Stimulated activated effector memory CD8-positive, alpha-beta T cell treated with anti-CD3 and anti-CD28 coated beads, Interleukin-12 subunit alpha, Interleukin-12 subunit beta, amount 100 ng/mL, for 72 hours (primary cell): ENCODE data around the gene AGRP.
A peak's percentile ranks its signal among the peaks of the same experiment; 100 is the strongest.

Source experiments
- ATAC-seq: fragments of 150-1000 bp; cut with Tn5 transposase; 2 replicates; pipeline ENCODE4 v1.10.0; 2021
- DNase-seq, 2 donors: peaks; one replicate each; pipeline ENCODE4 v3.0.0; 2021 to 2022; ENCODE audit warnings: low spot score in 2 of 2
- H3K27ac Mint-ChIP-seq: one replicate; pipeline ENCODE4 v1.8.0; 2022; ENCODE audit warnings: mild to moderate bottlenecking, mixed read lengths
- H3K36me3 Mint-ChIP-seq: one replicate; pipeline ENCODE4 v1.8.0; 2022; ENCODE audit warnings: mild to moderate bottlenecking, mixed read lengths
- H3K4me1 Mint-ChIP-seq: one replicate; pipeline ENCODE4 v1.8.0; 2022; ENCODE audit warnings: mixed read lengths
- H3K4me3 Mint-ChIP-seq: one replicate; pipeline ENCODE4 v1.8.0; 2022; ENCODE audit warnings: mild to moderate bottlenecking, mixed read lengths
- H3K9me3 Mint-ChIP-seq: one replicate; pipeline ENCODE4 v1.8.0; 2022; ENCODE audit warnings: mixed read lengths

The AGRP gene

DNA sequence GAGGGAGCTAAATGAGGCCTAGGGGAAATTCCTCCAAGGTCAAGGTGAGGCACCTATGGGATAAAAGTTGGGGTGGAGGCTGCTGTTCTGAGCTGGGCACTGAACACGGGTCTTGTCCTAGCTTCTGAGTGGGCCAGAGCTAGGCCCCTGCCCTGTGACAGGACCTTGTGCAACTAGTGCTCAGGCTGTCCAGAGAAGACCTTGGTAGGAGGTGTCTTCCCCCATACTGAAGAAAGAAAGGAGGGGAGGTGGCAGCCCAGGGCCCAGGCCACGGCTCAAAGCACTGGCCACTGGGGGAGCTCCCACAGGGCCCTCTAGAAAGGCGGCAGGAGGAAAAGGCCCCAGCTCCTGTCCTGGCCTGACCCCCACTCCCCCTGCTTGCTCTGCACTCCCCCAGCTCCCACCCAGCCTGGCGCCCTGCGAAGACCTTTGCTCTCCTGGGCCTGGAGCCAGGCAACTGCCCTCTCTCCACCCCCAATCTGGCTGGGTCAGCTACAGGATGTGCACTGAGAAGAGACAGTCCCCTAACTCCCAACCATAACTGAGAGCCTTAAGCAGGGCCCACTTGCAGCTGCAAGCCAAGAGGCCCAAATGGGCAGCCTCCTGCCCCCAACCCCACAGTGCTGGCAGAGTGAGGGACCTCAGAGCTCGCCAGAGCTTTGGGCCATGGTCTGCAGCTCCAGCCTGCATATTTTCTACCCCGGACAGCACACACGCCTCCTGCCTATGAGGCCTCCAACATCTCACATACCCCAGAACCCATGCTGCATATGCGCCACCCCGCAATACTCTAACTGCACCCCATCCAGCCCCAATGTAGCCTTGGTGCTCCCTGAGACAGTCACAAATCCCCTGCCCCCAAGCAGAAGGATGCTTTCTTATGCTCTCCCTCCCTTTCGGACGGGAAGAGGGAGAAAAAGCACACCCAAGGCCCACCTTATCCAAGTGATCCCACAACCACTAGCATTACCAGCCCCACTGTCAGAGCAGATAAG is 37.1 kb downstream of the AGRP start:
- H3K27ac Mint-ChIP-seq = peak overlapping the region; percentile 71
- DNase-seq (no peak), ATAC-seq (no peak)
- no peak overlapping the region for H3K4me3 Mint-ChIP-seq
- no peaks in the 10 kb centered on the region for H3K9me3 Mint-ChIP-seq
- peaks cover 35% of the 10 kb centered on the region for H3K4me1 Mint-ChIP-seq
- H3K36me3 Mint-ChIP-seq = peaks cover 10% of the 10 kb centered on the region

GRCh38 chr16:67445441-67445912 is 37.9 kb downstream of the AGRP start:
- H3K4me1 Mint-ChIP-seq = peaks cover 31% of the 10 kb centered on the region
- DNase-seq (no peak), ATAC-seq (no peak)
- H3K36me3 Mint-ChIP-seq = peaks cover 10% of the 10 kb centered on the region
- no peak overlapping the region for H3K4me3 Mint-ChIP-seq
- no peaks in the 10 kb centered on the region for H3K9me3 Mint-ChIP-seq
- peak overlapping the region; percentile 71 for H3K27ac Mint-ChIP-seq

GRCh38 chr16:67445126-67445426 is 38.3 kb downstream of the AGRP start:
- Mint-ChIP-seq H3K27ac (peak overlapping the region; percentile 71), H3K4me3 (no peak overlapping the region), H3K4me1 (peaks cover 27% of the 10 kb centered on the region), H3K36me3 (peaks cover 10% of the 10 kb centered on the region), H3K9me3 (no peaks in the 10 kb centered on the region)
- DNase-seq (no peak), ATAC-seq (no peak)

- Mint-ChIP-seq H3K27ac (peak overlapping the region; percentile 71), H3K9me3 (no peaks in the 10 kb centered on the region), H3K4me3 (no peak overlapping the region), H3K4me1 (peaks cover 24% of the 10 kb centered on the region), H3K36me3 (peaks cover 13% of the 10 kb centered on the region)
- DNase-seq (no peak), ATAC-seq (no peak)
Observed at GRCh38 chr16:67444259-67445125, 38.9 kb downstream of the AGRP start.

- no peak for ATAC-seq
- H3K27ac Mint-ChIP-seq = no peak overlapping the region
Observed at GRCh38 chr16:67443265-67443664, 40.1 kb downstream of the AGRP start.

GRCh38 chr16:67442581-67443255 is 40.6 kb downstream of the AGRP start:
- DNase-seq (no peak), ATAC-seq (no peak)
- H3K4me1 Mint-ChIP-seq = peaks cover 28% of the 10 kb centered on the region
- H3K27ac Mint-ChIP-seq = no peak overlapping the region
- H3K4me3 Mint-ChIP-seq = no peak overlapping the region
- H3K9me3 Mint-ChIP-seq = no peaks in the 10 kb centered on the region
- peaks cover 31% of the 10 kb centered on the region for H3K36me3 Mint-ChIP-seq

More at GRCh38 chr16:67443265-67443664, 40.1 kb downstream of the AGRP start:
- DNase-seq = no peak
- peaks cover 27% of the 10 kb centered on the region for H3K4me1 Mint-ChIP-seq
- no peaks in the 10 kb centered on the region for H3K9me3 Mint-ChIP-seq
- H3K36me3 Mint-ChIP-seq = peaks cover 25% of the 10 kb centered on the region
- no peak overlapping the region for H3K4me3 Mint-ChIP-seq

- DNase-seq (no peak), ATAC-seq (no peak)
- Mint-ChIP-seq H3K27ac (peak overlapping the region; percentile 63), H3K9me3 (no peaks in the 10 kb centered on the region), H3K4me1 (peaks cover 31% of the 10 kb centered on the region), H3K4me3 (no peak overlapping the region), H3K36me3 (peaks cover 35% of the 10 kb centered on the region)
Observed at GRCh38 chr16:67441907-67442306, 41.4 kb downstream of the AGRP start.

- no peak for ATAC-seq
Observed at GRCh38 chr16:67441271-67441753, 42.0 kb downstream of the AGRP start.

GRCh38 chr16:67438824-67439393 is 44.4 kb downstream of the AGRP start:
- no peak overlapping the region for H3K4me3 Mint-ChIP-seq
- DNase-seq = no peak
- H3K9me3 Mint-ChIP-seq = no peaks in the 10 kb centered on the region
- H3K27ac Mint-ChIP-seq = peak overlapping the region; percentile 88
- ATAC-seq = no peak
- peaks cover 26% of the 10 kb centered on the region for H3K4me1 Mint-ChIP-seq
- H3K36me3 Mint-ChIP-seq = peaks cover 33% of the 10 kb centered on the region

More at GRCh38 chr16:67441271-67441753, 42.0 kb downstream of the AGRP start:
- Mint-ChIP-seq H3K4me3 (no peak overlapping the region), H3K4me1 (peaks cover 28% of the 10 kb centered on the region), H3K27ac (peak overlapping the region; percentile 63), H3K9me3 (no peaks in the 10 kb centered on the region), H3K36me3 (peaks cover 35% of the 10 kb centered on the region)
- DNase-seq = no peak

GRCh38 chr16:67438098-67438791 is 45.1 kb downstream of the AGRP start:
- ATAC-seq (no peak), DNase-seq (no peak)
- Mint-ChIP-seq H3K4me3 (peak overlapping the region; percentile 34), H3K36me3 (peaks cover 31% of the 10 kb centered on the region), H3K4me1 (peaks cover 26% of the 10 kb centered on the region), H3K9me3 (no peaks in the 10 kb centered on the region), H3K27ac (peak overlapping the region; percentile 88)

- ATAC-seq = peak; percentile 89
- Mint-ChIP-seq H3K27ac (peak overlapping the region; percentile 88), H3K4me1 (peaks cover 26% of the 10 kb centered on the region)
Observed at GRCh38 chr16:67437513-67437912, 45.8 kb downstream of the AGRP start.

DNA sequence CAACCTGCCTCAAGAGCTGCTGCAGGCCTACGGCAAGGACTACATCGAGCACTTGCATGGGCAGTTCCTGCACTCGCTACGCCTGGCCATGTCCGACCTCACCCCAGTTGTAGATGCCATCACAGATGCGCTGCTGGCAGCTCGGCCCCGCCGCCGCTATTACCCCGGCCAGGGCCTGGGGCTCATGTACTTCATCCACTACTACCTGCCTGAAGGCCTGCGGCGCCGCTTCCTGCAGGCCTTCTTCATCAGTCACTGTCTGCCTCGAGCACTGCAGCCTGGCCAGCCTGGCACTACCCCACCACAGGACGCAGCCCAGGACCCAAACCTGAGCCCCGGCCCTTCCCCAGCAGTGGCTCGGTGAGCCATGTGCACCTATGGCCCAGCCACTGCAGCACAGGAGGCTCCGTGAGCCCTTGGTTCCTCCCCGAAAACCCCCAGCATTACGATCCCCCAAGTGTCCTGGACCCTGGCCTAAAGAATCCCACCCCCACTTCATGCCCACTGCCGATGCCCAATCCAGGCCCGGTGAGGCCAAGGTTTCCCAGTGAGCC is 46.6 kb downstream of the AGRP start:
- peaks cover 26% of the 10 kb centered on the region for H3K4me1 Mint-ChIP-seq
- DNase-seq = no peak
- ATAC-seq = no peak
- H3K9me3 Mint-ChIP-seq = no peaks in the 10 kb centered on the region
- H3K4me3 Mint-ChIP-seq = no peak overlapping the region
- H3K27ac Mint-ChIP-seq = peak overlapping the region; percentile 88
- peaks cover 28% of the 10 kb centered on the region for H3K36me3 Mint-ChIP-seq

More at GRCh38 chr16:67437513-67437912, 45.8 kb downstream of the AGRP start:
- Mint-ChIP-seq H3K4me3 (peak overlapping the region; percentile 34), H3K9me3 (no peaks in the 10 kb centered on the region), H3K36me3 (peaks cover 31% of the 10 kb centered on the region)
- peak in 1 of 2 donors; percentile 68 for DNase-seq

- Mint-ChIP-seq H3K4me3 (no peak overlapping the region), H3K9me3 (no peaks in the 10 kb centered on the region), H3K36me3 (peaks cover 25% of the 10 kb centered on the region), H3K4me1 (peaks cover 26% of the 10 kb centered on the region), H3K27ac (no peak overlapping the region)
- DNase-seq (no peak), ATAC-seq (no peak)
Observed at GRCh38 chr16:67435758-67436164, 47.6 kb downstream of the AGRP start.
